ENCODE measurements around the gene OR6J1.

The OR6J1 gene

GRCh38 chr14:22614240-22614799 lies 29.8 kb downstream of the OR6J1 start:
- ATAC-seq (replicated peaks; ENCODE audit: extremely low read depth, poor library complexity, severe bottlenecking) (no peak), DNase-seq (ENCODE audit: low spot score in 2 of 2) (no peak)
- Mint-ChIP-seq H3K4me3 (no peak overlapping the region), H3K36me3 (ENCODE audit: insufficient read depth) (peaks cover 17% of the 10 kb centered on the region), H3K9me3 (no peaks in the 10 kb centered on the region), H3K27me3 (no peaks in the 10 kb centered on the region), H3K27ac (ENCODE audit: low read depth) (no peak overlapping the region), H3K4me1 (no peaks in the 10 kb centered on the region)

- no peaks in the 10 kb centered on the region for H3K27me3 Mint-ChIP-seq
- H3K27ac Mint-ChIP-seq (ENCODE audit: low read depth) = no peak overlapping the region
- no peaks in the 10 kb centered on the region for H3K9me3 Mint-ChIP-seq
- ATAC-seq (replicated peaks; ENCODE audit: extremely low read depth, poor library complexity, severe bottlenecking) (no peak), DNase-seq (ENCODE audit: low spot score in 2 of 2) (no peak)
- peaks cover 22% of the 10 kb centered on the region for H3K36me3 Mint-ChIP-seq (ENCODE audit: insufficient read depth)
- H3K4me3 Mint-ChIP-seq = no peak overlapping the region
- no peaks in the 10 kb centered on the region for H3K4me1 Mint-ChIP-seq
These were observed 30.4 kb downstream of the OR6J1 start for GRCh38 chr14:22613736-22614239.

- Mint-ChIP-seq H3K36me3 (ENCODE audit: insufficient read depth) (peaks cover 26% of the 10 kb centered on the region), H3K27me3 (no peaks in the 10 kb centered on the region), H3K4me1 (no peaks in the 10 kb centered on the region), H3K27ac (ENCODE audit: low read depth) (peak overlapping the region; percentile 7), H3K4me3 (no peak overlapping the region), H3K9me3 (no peaks in the 10 kb centered on the region)
- ATAC-seq (replicated peaks; ENCODE audit: extremely low read depth, poor library complexity, severe bottlenecking) = no peak
- DNase-seq (ENCODE audit: low spot score in 2 of 2) = no peak
These were observed 31.0 kb downstream of the OR6J1 start for GRCh38 chr14:22613106-22613695.

GRCh38 chr14:22610931-22611330 lies 33.2 kb downstream of the OR6J1 start:
- ATAC-seq (replicated peaks; ENCODE audit: extremely low read depth, poor library complexity, severe bottlenecking) = no peak
- H3K27me3 Mint-ChIP-seq = no peaks in the 10 kb centered on the region

GRCh38 chr14:22607291-22607690 lies 36.9 kb downstream of the OR6J1 start:
- DNase-seq (ENCODE audit: low spot score in 2 of 2) (no peak), ATAC-seq (replicated peaks; ENCODE audit: extremely low read depth, poor library complexity, severe bottlenecking) (no peak)
- H3K36me3 Mint-ChIP-seq (ENCODE audit: insufficient read depth) = peaks cover 48% of the 10 kb centered on the region

More at GRCh38 chr14:22610931-22611330, 33.2 kb downstream of the OR6J1 start:
- no peak overlapping the region for H3K27ac Mint-ChIP-seq (ENCODE audit: low read depth)
- DNase-seq (ENCODE audit: low spot score in 2 of 2) = no peak
- no peaks in the 10 kb centered on the region for H3K9me3 Mint-ChIP-seq
- H3K36me3 Mint-ChIP-seq (ENCODE audit: insufficient read depth) = peaks cover 28% of the 10 kb centered on the region
- no peak overlapping the region for H3K4me3 Mint-ChIP-seq
- no peaks in the 10 kb centered on the region for H3K4me1 Mint-ChIP-seq

GRCh38 chr14:22606380-22606779 lies 37.8 kb downstream of the OR6J1 start:
- ATAC-seq (replicated peaks; ENCODE audit: extremely low read depth, poor library complexity, severe bottlenecking) = no peak
- peaks cover 6% of the 10 kb centered on the region for H3K4me1 Mint-ChIP-seq
- H3K27ac Mint-ChIP-seq (ENCODE audit: low read depth) = no peak overlapping the region
- peaks cover 46% of the 10 kb centered on the region for H3K36me3 Mint-ChIP-seq (ENCODE audit: insufficient read depth)
- H3K9me3 Mint-ChIP-seq = no peaks in the 10 kb centered on the region
- no peak overlapping the region for H3K4me3 Mint-ChIP-seq
- no peak for DNase-seq (ENCODE audit: low spot score in 2 of 2)
- no peaks in the 10 kb centered on the region for H3K27me3 Mint-ChIP-seq

More at GRCh38 chr14:22607291-22607690, 36.9 kb downstream of the OR6J1 start:
- Mint-ChIP-seq H3K4me3 (no peak overlapping the region), H3K27me3 (no peaks in the 10 kb centered on the region), H3K9me3 (no peaks in the 10 kb centered on the region), H3K4me1 (no peaks in the 10 kb centered on the region), H3K27ac (ENCODE audit: low read depth) (no peak overlapping the region)

GRCh38 chr14:22602862-22603261 lies 41.3 kb downstream of the OR6J1 start:
- H3K36me3 Mint-ChIP-seq (ENCODE audit: insufficient read depth) = peaks cover 23% of the 10 kb centered on the region
- no peaks in the 10 kb centered on the region for H3K9me3 Mint-ChIP-seq
- ATAC-seq (replicated peaks; ENCODE audit: extremely low read depth, poor library complexity, severe bottlenecking) (no peak), DNase-seq (ENCODE audit: low spot score in 2 of 2) (no peak)
- H3K27me3 Mint-ChIP-seq = no peaks in the 10 kb centered on the region
- peaks cover 31% of the 10 kb centered on the region for H3K4me1 Mint-ChIP-seq
- no peak overlapping the region for H3K27ac Mint-ChIP-seq (ENCODE audit: low read depth)
- H3K4me3 Mint-ChIP-seq = no peak overlapping the region

GRCh38 chr14:22601996-22602395 lies 42.2 kb downstream of the OR6J1 start:
- Mint-ChIP-seq H3K27ac (ENCODE audit: low read depth) (no peak overlapping the region), H3K4me1 (peaks cover 36% of the 10 kb centered on the region), H3K4me3 (no peak overlapping the region), H3K36me3 (ENCODE audit: insufficient read depth) (peaks cover 23% of the 10 kb centered on the region), H3K27me3 (no peaks in the 10 kb centered on the region), H3K9me3 (no peaks in the 10 kb centered on the region)
- ATAC-seq (replicated peaks; ENCODE audit: extremely low read depth, poor library complexity, severe bottlenecking) (no peak), DNase-seq (ENCODE audit: low spot score in 2 of 2) (no peak)

- Mint-ChIP-seq H3K27ac (ENCODE audit: low read depth) (no peak overlapping the region), H3K4me1 (peaks cover 36% of the 10 kb centered on the region), H3K27me3 (no peaks in the 10 kb centered on the region), H3K4me3 (no peak overlapping the region), H3K9me3 (no peaks in the 10 kb centered on the region), H3K36me3 (ENCODE audit: insufficient read depth) (peaks cover 23% of the 10 kb centered on the region)
- DNase-seq (ENCODE audit: low spot score in 2 of 2) (no peak), ATAC-seq (replicated peaks; ENCODE audit: extremely low read depth, poor library complexity, severe bottlenecking) (no peak)
These were observed 42.7 kb downstream of the OR6J1 start for GRCh38 chr14:22601456-22601855.

- peak overlapping the region; percentile 15 for H3K4me3 Mint-ChIP-seq
- H3K27ac Mint-ChIP-seq (ENCODE audit: low read depth) = no peak overlapping the region
- H3K27me3 Mint-ChIP-seq = peaks cover 4% of the 10 kb centered on the region
- DNase-seq (ENCODE audit: low spot score in 2 of 2) = no peak
- H3K4me1 Mint-ChIP-seq = peaks cover 36% of the 10 kb centered on the region
- peaks cover 20% of the 10 kb centered on the region for H3K36me3 Mint-ChIP-seq (ENCODE audit: insufficient read depth)
- H3K9me3 Mint-ChIP-seq = no peaks in the 10 kb centered on the region
- ATAC-seq (replicated peaks; ENCODE audit: extremely low read depth, poor library complexity, severe bottlenecking) = no peak
These were observed 44.1 kb downstream of the OR6J1 start for GRCh38 chr14:22600027-22600426.

GRCh38 chr14:22599349-22599748 lies 44.8 kb downstream of the OR6J1 start:
- DNase-seq (ENCODE audit: low spot score in 2 of 2) = no peak
- H3K4me3 Mint-ChIP-seq = peak overlapping the region; percentile 98
- no peaks in the 10 kb centered on the region for H3K9me3 Mint-ChIP-seq
- ATAC-seq (replicated peaks; ENCODE audit: extremely low read depth, poor library complexity, severe bottlenecking) = no peak
- H3K27me3 Mint-ChIP-seq = peaks cover 9% of the 10 kb centered on the region
- peaks cover 36% of the 10 kb centered on the region for H3K4me1 Mint-ChIP-seq
- peak overlapping the region; percentile 94 for H3K27ac Mint-ChIP-seq (ENCODE audit: low read depth)
- H3K36me3 Mint-ChIP-seq (ENCODE audit: insufficient read depth) = peaks cover 14% of the 10 kb centered on the region

- Mint-ChIP-seq H3K4me1 (peaks cover 36% of the 10 kb centered on the region), H3K4me3 (peak overlapping the region; percentile 98), H3K27ac (ENCODE audit: low read depth) (peak overlapping the region; percentile 94), H3K9me3 (no peaks in the 10 kb centered on the region), H3K36me3 (ENCODE audit: insufficient read depth) (peaks cover 10% of the 10 kb centered on the region), H3K27me3 (peaks cover 9% of the 10 kb centered on the region)
- DNase-seq (ENCODE audit: low spot score in 2 of 2) = no peak
- peak; percentile 47 for ATAC-seq (replicated peaks; ENCODE audit: extremely low read depth, poor library complexity, severe bottlenecking)
These were observed 45.3 kb downstream of the OR6J1 start for GRCh38 chr14:22598896-22599244.

- Mint-ChIP-seq H3K36me3 (ENCODE audit: insufficient read depth) (peaks cover 6% of the 10 kb centered on the region), H3K4me1 (peaks cover 36% of the 10 kb centered on the region), H3K9me3 (no peaks in the 10 kb centered on the region), H3K4me3 (peak within 1 kb of the TSS; percentile 98), H3K27me3 (peaks cover 9% of the 10 kb centered on the region), H3K27ac (ENCODE audit: low read depth) (peak within 1 kb of the TSS; percentile 94)
- peak; percentile 32 to 33 for DNase-seq (ENCODE audit: low spot score in 2 of 2)
- peak; percentile 83 for ATAC-seq (replicated peaks; ENCODE audit: extremely low read depth, poor library complexity, severe bottlenecking)
These were observed 45.9 kb downstream of the OR6J1 start, which contains the start of gene ABHD4 for GRCh38 chr14:22598099-22598895. Gene ABHD4 (plus strand): TSS chr14:22598300. CDS start chr14:22598307, 7 bp downstream.

Measured in central memory CD8-positive, alpha-beta T cell (primary cell).